ENCODE data around the gene IMMP2L.

The IMMP2L gene

DNA sequence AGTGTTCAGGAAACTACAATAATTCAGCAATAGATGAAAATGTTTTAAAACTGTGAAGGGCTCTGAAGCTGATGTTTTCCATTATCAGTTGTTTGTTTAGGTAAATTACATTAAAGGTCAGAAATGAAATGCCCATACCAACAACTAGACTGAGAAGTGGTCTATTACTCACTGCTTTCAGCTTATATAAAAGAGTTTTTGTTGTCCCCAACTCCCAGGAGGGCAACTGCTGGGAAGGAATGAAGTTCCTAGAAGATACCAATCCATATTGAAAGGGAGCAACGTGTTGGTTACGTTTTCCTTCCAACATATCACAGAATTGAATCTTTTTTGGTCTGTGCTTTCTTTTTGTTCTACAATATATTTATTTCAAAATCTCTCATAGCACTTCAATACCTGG is 802.0 kb downstream of the IMMP2L start:
- Histone ChIP-seq H2AFZ (ENCODE audit: low read length) (no peak overlapping the region), H3K4me3 (ENCODE audit: low read length, poor library complexity, severe bottlenecking) (no peak overlapping the region), H3F3A (ENCODE audit: low read depth) (no peaks in the 10 kb centered on the region), H3K4me1 (ENCODE audit: insufficient read depth, low read length, poor library complexity, severe bottlenecking) (no peaks in the 10 kb centered on the region), H3K4me2 (ENCODE audit: low read depth, low read length, poor library complexity, severe bottlenecking) (no peak overlapping the region), H3K27me3 (ENCODE audit: insufficient read depth, low read length, poor library complexity, severe bottlenecking) (no peaks in the 10 kb centered on the region), H3K9me2 (replicated peaks; ENCODE audit: low read depth, low read length) (no peaks in the 10 kb centered on the region), H3K9me3 (ENCODE audit: insufficient read depth, low read depth, low read length) (no peaks in the 10 kb centered on the region), H4K20me1 (ENCODE audit: insufficient read depth, low read length, poor library complexity, severe bottlenecking) (no peaks in the 10 kb centered on the region), H3K79me2 (ENCODE audit: insufficient read depth, low read length) (no peaks in the 10 kb centered on the region), H3K36me3 (ENCODE audit: insufficient read depth, low read length) (no peaks in the 10 kb centered on the region), H3K9ac (ENCODE audit: low read depth, low read length, poor library complexity, severe bottlenecking) (no peak overlapping the region)
- TF ChIP-seq, protein P1, sequence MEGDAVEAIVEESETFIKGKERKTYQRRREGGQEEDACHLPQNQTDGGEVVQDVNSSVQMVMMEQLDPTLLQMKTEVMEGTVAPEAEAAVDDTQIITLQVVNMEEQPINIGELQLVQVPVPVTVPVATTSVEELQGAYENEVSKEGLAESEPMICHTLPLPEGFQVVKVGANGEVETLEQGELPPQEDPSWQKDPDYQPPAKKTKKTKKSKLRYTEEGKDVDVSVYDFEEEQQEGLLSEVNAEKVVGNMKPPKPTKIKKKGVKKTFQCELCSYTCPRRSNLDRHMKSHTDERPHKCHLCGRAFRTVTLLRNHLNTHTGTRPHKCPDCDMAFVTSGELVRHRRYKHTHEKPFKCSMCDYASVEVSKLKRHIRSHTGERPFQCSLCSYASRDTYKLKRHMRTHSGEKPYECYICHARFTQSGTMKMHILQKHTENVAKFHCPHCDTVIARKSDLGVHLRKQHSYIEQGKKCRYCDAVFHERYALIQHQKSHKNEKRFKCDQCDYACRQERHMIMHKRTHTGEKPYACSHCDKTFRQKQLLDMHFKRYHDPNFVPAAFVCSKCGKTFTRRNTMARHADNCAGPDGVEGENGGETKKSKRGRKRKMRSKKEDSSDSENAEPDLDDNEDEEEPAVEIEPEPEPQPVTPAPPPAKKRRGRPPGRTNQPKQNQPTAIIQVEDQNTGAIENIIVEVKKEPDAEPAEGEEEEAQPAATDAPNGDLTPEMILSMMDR (conservative IDR thresholded peaks at IDR 0.05; ENCODE audit: low read length) = no peak
- TF ChIP-seq EZH2phosphoT487 (IDR thresholded peaks at IDR 0.05; ENCODE audit: borderline replicate concordance) = no peak

DNA sequence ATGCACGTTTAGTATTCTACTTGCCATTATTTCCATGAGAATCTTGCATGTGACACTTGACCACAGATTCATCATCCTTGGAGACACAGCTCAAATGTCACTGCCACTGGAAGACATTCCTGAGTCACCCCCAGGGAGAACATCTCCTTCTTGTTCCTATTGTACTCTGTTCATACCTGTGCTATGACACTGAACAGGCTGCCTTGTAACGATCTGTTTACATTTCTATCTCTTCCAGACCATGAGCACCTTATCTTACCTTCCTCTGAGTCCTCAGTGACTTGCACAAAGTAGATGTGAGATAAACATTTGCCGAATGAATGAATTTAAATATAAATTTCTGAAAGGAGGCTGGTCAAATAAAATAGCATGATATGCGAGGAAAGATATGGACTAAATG is 803.2 kb downstream of the IMMP2L start:
- H3K4me3 ChIP-seq (ENCODE audit: low read length, poor library complexity, severe bottlenecking) = no peak overlapping the region
- no peaks in the 10 kb centered on the region for H3K4me1 ChIP-seq (ENCODE audit: insufficient read depth, low read length, poor library complexity, severe bottlenecking)
- H4K20me1 ChIP-seq (ENCODE audit: insufficient read depth, low read length, poor library complexity, severe bottlenecking) = no peaks in the 10 kb centered on the region
- H3K9me3 ChIP-seq (ENCODE audit: insufficient read depth, low read depth, low read length) = no peaks in the 10 kb centered on the region
- no peaks in the 10 kb centered on the region for H3K9me2 ChIP-seq (replicated peaks; ENCODE audit: low read depth, low read length)
- no peaks in the 10 kb centered on the region for H3K79me2 ChIP-seq (ENCODE audit: insufficient read depth, low read length)
- H3F3A ChIP-seq (ENCODE audit: low read depth) = no peaks in the 10 kb centered on the region
- no peak for TF ChIP-seq EZH2phosphoT487 (IDR thresholded peaks at IDR 0.05; ENCODE audit: borderline replicate concordance)
- TF ChIP-seq, protein P1 (conservative IDR thresholded peaks at IDR 0.05; ENCODE audit: low read length) = no peak
- no peaks in the 10 kb centered on the region for H3K36me3 ChIP-seq (ENCODE audit: insufficient read depth, low read length)
- H2AFZ ChIP-seq (ENCODE audit: low read length) = no peak overlapping the region
- no peak overlapping the region for H3K9ac ChIP-seq (ENCODE audit: low read depth, low read length, poor library complexity, severe bottlenecking)
- H3K4me2 ChIP-seq (ENCODE audit: low read depth, low read length, poor library complexity, severe bottlenecking) = no peak overlapping the region
- no peaks in the 10 kb centered on the region for H3K27me3 ChIP-seq (ENCODE audit: insufficient read depth, low read length, poor library complexity, severe bottlenecking)

DNA sequence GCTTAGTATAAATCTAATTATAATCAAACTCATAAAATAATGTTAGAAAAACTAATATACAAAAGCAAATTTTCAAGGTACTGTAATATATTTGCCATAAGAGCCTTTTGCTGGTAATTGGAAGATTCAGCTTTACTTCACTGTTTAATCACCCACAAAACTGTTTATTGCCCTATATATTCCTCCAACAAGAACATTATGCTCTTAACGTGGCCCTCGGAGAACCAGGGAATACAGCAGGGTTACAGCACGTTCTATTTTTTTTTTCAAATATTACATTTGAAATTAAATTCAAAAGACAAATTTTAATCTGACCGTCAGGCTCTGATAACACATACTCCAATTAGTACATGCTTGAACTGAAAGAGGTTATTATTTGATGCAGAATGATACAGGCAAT is 807.6 kb downstream of the IMMP2L start:
- H4K20me1 ChIP-seq (ENCODE audit: insufficient read depth, low read length, poor library complexity, severe bottlenecking) = no peaks in the 10 kb centered on the region
- H3K27me3 ChIP-seq (ENCODE audit: insufficient read depth, low read length, poor library complexity, severe bottlenecking) = no peaks in the 10 kb centered on the region
- no peaks in the 10 kb centered on the region for H3K79me2 ChIP-seq (ENCODE audit: insufficient read depth, low read length)
- no peak overlapping the region for H2AFZ ChIP-seq (ENCODE audit: low read length)
- H3K9ac ChIP-seq (ENCODE audit: low read depth, low read length, poor library complexity, severe bottlenecking) = no peak overlapping the region
- no peaks in the 10 kb centered on the region for H3K9me2 ChIP-seq (replicated peaks; ENCODE audit: low read depth, low read length)
- no peaks in the 10 kb centered on the region for H3K36me3 ChIP-seq (ENCODE audit: insufficient read depth, low read length)
- no peak overlapping the region for H3K4me2 ChIP-seq (ENCODE audit: low read depth, low read length, poor library complexity, severe bottlenecking)
- no peaks in the 10 kb centered on the region for H3K9me3 ChIP-seq (ENCODE audit: insufficient read depth, low read depth, low read length)
- H3K4me1 ChIP-seq (ENCODE audit: insufficient read depth, low read length, poor library complexity, severe bottlenecking) = no peaks in the 10 kb centered on the region
- no peaks in the 10 kb centered on the region for H3F3A ChIP-seq (ENCODE audit: low read depth)
- no peak overlapping the region for H3K4me3 ChIP-seq (ENCODE audit: low read length, poor library complexity, severe bottlenecking)
- TF ChIP-seq, protein P1 (conservative IDR thresholded peaks at IDR 0.05; ENCODE audit: low read length) = no peak
- TF ChIP-seq EZH2phosphoT487 (IDR thresholded peaks at IDR 0.05; ENCODE audit: borderline replicate concordance) = no peak

Measured in Loucy (cell line).